Medulla oblongata (tissue), 1 donor: Measurements from ENCODE around the gene SEPHS2.
"Not testable (repeated sequence)": the region's sequence is repeated elsewhere in the genome, so short reads cannot be mapped to it uniquely, and the experiment has no call there.

Source experiments
- DNase-seq: peaks from one replicate; pipeline ENCODE4 v3.0.0-alpha.2; 2015; ENCODE audit errors: extremely low spot score

Gene SEPHS2

DNA sequence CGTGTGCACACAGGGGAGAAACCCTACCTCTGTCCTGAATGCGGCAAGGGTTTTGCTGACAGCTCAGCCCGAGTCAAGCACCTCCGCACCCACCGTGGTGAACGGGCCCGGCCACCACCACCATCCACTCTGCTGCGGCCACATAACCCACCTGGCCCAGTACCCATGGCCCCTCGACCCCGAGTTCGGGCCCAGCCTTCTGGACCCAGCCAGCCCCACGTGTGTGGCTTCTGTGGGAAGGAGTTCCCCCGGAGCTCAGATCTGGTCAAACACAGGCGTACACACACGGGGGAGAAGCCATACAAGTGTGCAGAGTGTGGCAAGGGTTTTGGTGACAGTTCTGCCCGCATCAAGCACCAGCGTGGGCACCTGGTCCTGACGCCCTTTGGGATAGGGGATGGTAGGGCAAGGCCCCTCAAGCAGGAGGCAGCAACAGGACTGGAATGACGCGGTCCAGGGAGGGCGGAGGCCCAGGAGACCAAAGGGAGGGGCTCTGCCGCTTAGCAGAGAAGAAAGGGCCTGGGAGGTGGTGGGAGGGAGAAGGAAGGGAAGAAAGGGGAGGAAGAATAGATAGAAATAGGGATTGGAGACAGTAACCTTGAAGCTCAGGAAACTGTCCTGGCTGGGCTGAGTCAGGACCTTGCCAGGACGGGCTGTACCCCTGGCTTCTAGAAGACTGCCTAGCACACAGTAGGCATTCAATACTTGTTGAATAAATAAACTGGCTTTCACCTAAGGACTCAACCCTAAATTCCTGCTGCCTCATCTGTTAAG, 46.8 kb downstream of the SEPHS2 start:
- DNase-seq = no peak

DNA sequence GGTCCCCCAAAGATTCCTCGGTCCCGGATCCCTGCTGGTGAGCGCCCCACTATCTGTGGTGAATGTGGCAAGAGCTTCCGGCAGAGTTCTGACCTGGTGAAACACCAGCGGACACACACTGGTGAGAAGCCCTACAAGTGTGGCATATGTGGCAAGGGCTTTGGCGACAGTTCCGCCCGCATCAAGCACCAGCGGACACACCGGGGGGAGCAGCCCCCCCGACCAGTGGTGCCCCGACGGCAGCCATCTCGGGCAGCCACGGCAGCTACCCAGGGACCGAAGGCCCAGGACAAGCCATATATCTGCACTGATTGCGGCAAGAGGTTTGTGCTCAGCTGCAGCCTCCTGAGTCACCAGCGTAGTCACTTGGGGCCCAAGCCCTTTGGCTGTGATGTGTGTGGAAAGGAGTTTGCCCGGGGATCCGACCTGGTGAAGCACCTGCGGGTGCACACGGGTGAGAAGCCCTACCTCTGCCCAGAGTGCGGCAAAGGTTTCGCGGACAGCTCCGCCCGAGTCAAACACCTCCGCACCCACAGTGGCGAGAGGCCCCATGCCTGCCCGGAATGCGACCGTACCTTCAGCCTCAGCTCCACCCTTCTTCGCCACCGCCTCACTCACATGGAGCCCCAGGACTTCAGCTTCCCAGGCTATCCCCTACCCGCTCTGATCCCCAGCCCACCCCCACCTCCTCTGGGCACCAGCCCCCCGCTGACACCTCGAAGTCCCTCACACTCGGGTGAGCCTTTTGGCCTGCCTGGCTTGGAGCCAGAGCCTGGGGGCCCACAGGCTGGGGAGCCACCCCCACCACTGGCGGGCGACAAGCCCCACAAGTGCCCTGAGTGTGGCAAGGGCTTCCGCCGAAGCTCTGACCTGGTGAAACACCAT, 47.7 kb downstream of the SEPHS2 start:
- DNase-seq = no peak

DNA sequence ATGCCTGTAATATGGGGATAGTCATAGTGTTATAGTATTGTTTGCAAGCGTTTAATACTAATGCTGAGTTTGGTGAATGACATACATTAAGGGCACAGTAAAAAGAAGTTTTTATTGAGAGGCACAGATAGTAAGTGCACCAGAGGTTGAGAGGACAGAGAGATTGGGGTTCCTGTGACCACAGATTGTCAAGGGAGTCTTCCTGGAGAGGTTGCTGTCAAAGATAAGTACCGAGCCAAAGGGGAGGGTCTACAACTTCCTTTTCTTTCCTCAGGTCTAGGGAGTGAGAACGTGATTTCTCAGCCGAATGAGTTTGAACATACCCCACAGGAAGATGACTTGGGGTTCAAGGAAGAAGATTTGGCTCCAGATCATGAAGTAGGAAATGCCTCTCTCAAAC, 48.6 kb downstream of the SEPHS2 start:
- no peak for DNase-seq

DNA sequence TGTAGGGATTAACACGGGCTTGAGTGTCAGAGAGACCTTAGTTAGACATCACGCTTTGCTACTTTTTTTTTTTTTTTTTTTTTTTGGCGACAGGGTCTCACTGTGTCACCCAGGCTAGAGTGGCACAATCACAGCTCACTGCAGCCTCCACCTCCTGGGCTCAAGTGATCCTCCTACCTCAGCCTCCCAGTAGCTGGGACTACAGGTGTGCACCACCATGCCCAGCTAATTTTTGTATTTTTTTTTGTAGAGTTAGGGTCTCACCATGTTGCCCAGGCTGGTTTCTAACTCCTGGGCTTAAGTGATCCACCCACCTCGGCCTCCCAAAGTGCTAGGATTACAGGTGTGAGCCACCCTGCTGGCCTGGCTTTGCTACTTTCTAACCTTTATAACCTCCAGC, 49.0 kb downstream of the SEPHS2 start:
- DNase-seq = not testable (repeated sequence)

DNA sequence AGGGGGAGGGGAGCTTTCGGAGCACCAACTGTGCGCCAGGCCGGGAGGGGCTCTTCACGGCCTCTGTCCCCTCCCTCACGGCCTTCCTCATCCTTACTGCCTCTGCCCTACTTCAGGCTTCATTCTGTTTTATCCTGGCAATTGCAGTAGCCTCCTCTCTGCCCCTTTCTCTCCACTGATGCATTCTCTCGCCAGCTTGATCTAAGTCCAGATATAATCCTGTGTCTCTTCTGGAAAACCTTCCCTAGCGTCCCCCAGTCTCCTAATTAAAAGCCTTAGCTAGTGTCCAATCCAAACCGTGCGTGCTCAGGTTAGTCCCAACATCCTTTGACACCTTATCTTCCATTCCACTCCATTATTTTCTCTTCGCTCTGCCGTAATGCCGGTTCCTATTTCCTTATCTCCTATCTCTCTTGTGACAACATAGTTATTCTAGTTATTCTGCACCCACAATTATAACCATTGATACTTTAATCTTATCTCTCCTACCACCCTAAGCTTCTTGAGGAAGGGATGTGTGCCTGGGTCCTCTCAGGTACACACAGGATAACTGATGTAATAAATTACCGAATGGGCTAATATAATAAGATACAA, 49.6 kb downstream of the SEPHS2 start:
- no peak for DNase-seq

DNA sequence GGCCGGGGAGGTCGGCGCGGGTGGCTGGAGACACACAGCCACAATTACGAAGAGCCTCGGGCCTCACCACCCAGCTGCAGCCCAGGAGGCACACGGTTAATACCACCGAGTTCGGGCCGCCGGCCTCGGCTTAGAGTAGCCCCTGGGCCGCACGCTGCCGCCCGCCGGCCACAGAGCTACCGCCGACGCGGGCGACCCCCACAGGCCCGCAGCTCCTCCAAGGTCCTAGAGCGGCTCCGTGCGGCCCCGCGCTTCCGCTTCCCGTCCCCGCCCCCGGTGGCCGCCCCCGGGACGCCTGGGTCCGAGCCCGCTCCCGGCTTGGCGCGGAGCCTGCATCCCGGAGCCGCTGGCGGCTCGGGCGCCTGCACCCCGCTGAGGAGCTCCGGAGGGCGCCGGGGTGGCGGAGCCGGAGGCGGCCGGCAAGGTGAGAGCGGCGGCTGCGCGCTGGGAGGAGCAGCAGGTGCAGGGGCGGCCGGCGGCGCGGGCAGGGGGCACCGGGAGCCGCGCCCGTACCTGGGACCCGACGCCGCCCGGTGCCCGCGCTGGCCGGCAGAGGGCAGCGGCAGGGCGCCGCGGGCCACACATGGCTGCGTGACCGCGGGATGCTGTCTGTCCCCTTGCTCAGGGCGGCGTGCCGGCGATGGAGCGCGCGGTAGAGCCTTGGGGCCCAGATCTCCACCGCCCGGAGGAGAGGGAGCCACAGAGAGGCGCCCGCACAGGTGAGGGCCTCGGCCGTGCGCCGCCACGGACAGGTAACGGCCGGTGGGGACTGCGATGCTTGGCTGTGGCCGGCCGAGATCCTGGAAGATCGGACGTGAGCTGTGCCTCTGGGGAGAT, 50.3 kb downstream of the SEPHS2 start, which contains the start of gene ZNF48:
ZNF48 (plus strand) TSS at position 266 of the 837 bp plus-strand sequence; CDS start at position 641, 375 bp downstream.
- DNase-seq = peak; percentile 93

DNA sequence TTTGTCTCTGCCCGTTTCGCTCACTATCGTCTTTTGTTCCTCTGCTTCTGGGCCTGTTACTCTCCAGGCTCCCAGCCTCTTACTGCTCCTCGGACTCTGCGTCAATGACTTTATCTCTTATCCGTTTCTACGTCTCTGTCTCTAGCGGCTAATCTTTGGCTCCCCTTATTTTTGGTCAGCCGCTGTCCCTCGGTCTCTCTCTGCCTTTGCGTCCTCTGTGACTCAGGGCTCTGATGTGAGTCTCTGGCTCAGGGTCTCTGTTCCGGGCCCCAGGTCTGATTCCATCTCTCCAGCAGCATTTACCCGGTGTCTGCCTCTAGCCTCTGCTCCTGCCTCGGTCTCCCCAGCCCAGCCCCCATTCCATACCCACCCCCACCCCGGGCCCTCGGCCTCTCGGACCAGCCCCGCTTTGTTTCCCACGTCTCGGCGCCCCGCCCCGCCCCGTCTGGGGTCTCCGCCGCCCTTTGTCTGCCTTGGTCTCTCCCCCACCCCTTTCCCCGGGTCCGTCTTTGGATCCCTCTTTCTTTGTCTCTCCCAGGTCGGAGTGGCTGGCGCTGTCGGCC, 51.0 kb downstream of the SEPHS2 start:
- no peak for DNase-seq
